GM18907 (cell line): ENCODE data around the gene HELZ2.

Source experiments
- ATAC-seq: cut with Tn5 transposase; IDR thresholded peaks from one replicate; pipeline ENCODE4 v1.9.1; 2021; ENCODE audit warnings: mild to moderate bottlenecking, moderate library complexity; ENCODE audit not compliant: unreplicated experiment

Gene HELZ2

DNA sequence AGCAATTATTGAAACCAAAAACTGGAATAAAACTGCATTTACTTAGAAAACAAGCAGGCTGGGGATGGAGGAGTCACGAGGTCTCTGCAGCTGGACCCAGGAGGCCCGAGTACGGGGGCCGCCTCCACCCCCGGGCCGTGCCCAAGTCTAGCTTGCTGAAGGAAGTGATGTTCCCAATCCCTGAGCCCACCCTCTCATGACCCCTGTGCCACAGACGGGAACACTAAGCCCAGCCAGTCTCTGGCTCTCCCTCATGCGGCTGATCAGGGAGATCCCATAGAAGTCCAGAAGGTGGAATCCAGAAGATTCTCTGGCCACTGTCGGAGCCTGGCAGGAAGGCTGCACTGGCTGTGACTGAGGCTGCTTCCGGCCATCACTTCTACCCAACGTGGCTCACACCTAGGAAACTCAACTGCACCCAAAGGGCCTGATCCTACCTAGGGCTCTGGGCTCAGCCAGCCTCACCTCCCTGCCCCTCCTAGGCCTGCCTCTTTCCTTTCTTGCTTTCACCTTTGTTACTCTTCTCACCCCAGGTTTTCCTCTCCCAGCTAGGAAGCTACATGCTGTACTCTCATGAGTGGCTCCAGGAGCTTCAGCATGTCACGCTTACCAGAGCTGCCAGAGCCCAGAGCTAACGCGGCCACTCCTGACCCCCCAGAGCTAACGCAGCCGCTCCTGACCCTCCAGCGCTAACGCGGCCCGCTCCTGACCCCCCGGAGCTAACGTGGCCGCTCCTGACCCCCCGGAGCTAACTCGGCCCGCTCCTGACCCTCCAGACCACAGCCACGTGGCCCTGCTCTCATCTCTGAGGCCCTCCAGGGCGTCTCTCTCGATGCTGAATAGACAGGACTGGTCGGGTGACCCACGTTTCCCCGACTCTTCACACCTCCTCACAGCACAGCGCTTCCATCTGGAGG lies 24.7 kb upstream of the HELZ2 start:
- no peak for ATAC-seq

DNA sequence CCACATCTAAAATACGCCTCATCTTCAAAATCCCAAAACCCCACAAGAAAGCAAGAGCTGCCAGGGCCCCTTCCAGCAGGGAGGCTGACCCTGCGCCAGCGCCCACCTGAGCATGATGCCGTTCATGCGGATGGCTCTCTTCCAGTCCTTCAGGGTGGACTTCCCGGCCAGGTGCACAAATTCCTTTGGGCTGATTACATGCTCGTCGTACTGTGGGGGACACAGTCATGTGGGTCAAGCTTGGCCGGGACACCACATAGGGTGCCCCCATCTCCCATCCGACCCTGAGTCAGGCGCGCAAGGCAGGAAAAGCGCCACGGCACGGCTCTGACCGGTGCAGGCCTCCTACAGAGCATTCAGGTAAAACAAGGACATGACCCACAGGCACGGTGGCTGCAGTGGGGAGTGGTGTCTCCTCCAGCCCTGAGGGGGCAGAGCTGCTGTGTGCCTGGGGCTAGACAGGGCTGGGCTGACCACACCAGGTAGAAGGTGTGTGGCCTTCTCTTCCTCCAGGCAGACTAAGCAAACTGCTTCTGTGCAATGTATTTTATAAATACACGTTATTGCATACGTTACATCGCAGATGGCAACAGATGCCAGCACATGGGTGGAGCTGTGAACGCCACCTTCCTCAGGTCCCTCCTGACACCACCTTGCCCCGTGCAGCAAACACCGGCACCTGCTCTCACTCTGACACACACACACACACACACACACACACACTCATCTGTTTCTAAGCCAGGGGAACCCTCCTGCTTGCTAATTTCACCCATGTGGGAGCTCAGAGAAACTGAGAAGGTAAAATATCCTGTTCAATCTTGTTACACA lies 23.8 kb upstream of the HELZ2 start:
- no peak for ATAC-seq

DNA sequence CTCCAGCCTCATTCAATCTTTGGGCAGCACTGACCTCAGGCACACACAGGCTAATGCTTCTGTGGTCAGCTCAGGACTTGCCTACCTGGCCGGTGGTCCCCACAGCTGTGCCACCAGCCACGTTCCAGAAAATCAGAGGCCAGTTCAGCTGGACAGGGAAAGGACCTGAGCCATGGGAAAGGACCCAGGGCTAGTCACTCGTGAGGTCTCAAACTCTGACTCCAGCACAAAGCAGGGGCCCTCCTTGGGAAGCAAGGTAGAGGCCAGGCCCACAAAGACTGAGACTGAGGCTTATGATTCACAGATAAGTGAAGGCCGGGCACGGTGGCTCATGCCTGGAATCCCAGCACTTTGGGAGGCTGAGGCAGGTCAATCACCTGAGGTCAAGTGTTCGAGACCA lies 22.4 kb upstream of the HELZ2 start:
- no peak for ATAC-seq

DNA sequence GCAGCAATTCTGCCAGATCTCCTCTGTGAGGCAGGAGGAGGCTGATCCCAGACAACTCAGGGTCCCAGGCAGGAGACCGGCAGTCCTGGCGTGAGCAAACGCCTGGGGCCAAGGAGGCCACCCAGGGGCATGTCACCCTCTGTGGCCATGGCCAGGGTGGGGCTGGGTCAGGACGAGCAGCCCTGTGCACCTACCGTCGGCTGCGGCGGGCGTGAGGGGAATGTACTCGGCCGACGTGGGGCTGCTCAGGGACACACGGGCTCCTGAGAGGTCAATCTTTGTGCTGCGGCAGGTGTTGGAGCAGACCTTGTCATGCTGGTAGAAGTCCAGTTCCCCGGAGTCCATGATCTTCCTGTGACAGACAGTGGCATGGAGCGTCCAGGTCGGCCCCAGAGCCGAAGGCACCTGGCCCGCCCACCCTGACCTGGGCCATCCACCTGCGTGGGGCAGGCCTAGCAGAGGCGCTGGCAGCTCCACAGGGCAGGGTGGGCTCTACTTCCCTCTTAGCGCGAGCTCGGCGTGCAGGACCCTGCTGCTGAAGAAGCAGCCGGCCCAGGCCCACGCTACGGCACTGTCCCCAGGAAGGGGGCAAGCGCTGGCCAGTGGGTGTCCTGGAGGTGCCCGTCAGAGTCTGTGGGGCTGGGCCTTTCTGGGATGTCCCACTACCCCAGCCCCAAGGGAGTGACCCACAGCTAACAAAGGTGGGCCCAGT lies 21.5 kb upstream of the HELZ2 start:
- no peak for ATAC-seq

DNA sequence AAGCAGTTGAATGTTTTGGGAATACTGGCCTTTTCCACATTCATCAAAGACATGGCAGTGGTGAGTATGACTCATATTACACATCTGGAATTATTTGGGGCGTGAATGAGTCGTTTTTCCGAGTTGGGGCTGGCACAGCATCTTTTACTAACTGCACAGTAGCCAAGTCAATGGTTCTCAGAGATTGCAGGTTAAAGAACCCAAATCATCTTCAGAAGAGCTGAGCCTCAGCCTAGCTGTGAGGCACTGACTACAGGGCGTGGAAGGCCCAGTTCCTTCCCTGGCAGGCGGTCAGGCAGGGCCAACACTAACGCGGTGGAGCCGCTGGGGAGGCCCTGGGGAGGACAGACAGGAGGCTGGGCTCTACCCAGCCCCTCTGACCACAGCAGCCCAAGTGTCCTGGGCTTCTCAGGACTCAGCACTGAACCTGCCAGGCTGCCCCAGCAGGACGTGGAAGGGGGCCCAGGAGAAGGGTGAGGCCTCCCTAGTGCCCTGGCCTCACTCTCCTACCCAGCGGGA lies 20.1 kb upstream of the HELZ2 start:
- no peak for ATAC-seq

DNA sequence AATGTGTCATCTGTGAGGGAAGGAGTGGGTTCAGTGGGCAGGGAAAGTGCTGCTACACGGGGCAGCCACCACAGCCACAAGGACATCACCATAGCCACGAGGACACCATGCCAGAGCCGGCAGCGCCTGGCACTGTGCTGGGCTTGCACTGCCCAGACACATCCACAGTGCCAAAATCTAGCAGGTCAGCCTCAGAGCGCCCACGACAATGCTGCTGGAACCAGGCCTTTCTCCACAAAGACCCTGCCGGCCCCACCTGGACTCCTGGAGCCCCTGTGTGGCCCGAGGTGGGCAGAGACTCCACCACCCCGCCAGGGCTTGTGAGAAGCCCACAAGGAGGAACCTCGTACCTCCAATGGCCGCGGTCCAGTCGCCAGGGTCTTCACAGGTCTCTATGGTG lies 18.6 kb upstream of the HELZ2 start:
- ATAC-seq, result no peak

DNA sequence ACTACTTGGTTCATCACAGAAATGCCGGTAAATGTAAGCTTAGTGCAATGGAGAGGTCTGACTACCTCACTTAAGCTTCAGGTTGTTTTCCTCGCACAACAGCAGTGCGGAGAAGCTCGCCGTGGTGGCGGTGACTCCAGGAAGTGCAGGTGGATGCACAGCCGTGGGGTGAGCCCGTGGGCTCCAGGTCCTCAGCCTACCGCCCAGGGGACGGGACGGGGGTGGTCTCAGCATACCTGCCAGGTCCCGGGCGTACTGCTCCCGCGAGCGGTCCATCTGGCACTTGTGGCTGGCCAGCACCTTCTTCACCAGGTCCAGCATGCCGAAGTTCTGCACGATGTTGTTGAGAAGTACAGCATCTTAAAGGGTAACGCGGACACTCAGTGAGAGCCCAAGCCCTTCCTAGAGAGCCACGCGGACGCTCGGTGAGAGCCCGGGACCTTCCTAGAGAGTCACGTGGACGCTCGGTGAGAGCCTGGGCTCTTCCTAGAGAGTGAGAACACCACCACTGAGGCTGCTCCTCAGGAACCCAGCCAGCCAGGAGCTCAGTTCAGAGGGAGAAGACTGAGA lies 17.8 kb upstream of the HELZ2 start:
- ATAC-seq, result no peak

DNA sequence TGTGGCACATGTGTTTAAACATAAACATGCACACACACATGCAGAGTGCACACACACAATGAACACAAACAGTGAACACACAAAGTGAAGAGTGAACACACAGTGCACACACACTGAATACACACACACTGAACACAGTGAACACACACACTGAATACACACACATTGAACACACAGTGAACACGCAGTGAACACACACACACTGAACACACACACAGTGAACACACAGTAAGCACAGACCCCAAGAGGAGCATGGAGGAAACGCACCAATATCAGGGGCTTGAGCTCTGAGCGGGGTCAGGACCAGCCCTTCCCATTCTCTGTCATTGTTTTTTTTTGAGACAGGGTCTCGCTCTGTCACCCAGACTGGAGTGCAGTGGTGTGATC lies 17.1 kb upstream of the HELZ2 start:
- ATAC-seq, result no peak

DNA sequence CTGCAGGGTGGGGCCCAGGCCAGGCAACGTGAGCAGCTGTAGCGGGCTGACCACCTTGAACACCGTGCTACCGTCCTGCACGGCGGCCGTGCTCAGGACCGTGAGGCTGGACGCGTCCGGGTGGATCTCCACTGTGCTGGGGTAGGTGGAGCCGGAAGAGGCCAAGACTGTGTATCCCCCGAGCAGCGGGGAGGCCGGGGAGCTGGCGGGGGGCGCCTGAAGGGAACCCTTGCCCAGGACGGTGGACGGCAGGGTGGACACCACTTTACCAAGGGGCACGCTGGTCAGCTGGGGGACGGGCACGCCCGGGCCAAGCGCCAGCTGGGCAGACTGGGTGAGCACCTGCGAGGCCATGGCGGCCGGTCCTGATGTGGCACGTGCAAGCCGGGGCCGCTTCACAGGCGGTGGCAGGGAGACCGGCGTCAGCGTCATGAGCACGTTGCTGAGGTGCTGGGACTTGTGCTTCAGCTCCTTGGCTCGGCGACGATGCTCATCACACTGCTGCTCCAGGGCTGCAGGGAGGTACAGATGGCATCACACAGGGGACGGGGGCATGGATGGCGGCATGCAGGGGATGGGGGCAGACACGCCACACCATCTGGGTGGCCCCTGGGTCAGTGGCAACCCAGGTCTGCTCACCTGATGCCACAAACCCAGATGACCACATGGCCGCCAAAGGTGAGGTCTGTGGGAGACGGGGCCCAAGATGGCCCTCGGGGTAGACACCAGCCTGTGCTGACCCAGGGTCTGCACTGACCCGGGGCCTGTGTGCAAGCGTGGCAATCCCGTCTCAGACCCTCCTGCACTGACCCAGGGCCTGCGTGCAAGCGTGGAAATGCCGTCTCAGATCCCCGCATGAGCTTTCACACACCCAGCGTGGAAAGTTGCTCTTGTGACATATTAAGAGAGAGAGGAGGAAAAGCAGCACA lies 16.4 kb upstream of the HELZ2 start:
- ATAC-seq, result no peak

DNA sequence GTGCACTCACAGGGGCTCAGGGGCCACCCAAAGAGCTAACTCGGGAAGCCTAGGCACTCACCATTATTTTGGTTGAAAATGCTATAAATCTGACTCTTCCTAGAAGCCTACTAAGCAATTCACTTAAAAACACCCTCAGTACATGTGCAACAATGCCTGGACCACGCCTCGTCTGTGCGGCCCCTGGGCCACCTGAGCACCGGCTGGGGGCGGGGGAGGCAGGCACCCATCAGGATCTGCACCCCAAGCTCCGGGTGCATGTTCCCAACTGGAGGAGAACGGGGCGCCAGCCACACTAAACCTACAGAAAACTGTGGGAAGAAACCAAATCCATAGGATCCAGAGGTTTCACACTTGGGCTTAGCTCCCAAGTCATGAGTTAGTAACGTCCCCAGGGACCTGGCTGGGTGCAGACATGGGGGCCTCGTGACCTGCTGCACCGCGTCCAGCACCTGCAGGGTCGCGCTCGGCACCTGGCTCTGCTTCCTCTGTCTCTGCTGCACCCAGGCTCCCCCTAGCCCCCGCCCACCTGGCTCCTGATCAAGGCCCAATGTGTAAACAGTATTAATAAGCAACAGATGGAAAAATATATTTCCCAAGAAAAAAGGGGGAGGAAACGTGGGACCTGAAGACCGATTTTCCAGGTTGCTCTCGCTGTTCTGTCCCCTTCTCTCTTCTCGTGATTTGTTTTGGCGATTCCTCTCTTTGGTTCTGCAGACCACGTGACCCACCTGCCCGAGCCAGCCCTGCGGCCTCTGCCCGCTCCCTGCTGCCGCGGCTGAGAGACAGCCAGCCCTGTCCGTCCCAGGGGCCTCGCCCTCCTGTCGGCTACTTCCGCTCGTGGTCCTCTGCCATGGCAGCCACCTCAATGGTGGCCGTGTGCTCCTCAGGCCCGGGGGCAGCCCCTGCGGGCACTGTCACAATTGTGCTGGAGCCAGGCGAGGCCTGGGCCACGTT lies 15.5 kb upstream of the HELZ2 start:
- no peak for ATAC-seq

DNA sequence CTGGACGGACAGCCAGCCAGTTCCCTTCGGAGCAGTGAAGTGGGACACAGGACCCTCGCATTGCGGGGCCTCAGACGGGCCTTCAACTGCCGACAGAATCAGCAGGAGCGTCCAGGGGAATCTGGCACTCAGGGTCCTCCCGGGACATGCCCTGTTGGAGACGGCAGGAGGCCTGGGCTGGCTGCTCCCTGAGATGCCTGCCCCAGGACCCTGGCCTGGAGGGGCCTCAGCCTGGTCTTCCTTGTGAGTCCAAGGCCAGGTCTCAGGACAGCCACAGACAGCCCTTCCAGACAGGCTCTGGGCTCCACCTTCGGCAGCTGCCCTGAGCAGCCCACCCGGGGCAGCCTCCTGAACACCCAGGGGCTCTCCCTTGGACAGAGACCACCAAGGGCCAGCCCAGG lies 14.6 kb upstream of the HELZ2 start:
- ATAC-seq, result no peak

DNA sequence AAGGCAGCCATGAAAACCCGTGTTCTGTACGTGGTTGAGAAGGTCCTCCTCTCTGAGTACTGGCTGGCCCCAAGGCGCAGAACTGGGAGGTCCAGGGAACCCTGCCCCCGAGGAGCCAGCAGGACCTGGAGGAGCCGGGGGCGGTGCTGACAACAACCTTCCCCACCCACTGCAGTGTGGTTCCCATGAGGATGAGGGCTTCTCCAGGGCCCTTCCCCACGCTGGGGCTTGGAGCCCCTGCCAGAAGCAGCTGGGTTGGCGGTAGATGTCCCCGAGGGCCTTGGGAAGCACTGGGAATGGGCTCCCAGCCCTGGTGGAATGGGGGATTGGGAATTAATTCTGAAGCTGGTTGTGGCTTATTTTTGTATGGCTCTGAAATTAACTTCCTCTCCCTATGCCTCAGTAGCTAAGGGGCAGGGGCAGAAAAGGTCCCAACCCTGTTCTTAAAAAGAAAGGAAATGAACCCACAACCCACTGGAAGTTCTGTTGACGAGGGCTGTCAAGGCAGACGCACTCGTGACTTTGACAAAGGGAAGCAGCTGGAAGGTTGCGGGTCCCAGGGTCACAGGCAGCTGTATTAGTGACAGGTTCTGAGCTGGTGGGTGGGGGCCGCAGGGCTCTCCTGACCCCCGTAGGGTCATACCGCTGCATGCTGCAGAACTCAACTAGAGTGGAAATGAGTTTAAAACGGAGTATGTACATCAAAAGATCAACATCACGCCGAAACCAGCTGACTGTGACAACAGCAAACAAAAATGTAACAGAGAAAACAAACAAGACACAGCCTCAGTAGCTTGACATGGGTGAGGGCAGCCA lies 13.9 kb upstream of the HELZ2 start:
- ATAC-seq, result no peak

DNA sequence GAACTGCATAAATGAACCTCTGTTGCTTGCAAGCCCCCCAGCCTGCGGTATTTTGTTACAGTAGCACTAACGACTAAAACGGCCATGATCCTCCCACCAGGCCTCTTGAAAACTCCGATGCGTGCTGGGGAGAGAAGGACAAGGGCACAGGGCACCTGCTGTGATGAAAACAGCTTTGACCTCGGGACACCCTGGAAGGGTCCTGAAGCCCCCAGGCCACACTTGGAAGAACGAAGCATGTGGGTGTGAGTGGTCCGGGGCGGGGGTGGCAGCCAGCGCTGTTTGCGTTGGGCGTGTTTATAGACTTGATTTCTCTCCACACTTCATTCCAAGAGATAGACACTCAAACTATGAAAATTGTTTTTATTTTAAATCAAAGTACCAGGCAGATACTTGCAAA lies 13.2 kb upstream of the HELZ2 start:
- ATAC-seq, result no peak

DNA sequence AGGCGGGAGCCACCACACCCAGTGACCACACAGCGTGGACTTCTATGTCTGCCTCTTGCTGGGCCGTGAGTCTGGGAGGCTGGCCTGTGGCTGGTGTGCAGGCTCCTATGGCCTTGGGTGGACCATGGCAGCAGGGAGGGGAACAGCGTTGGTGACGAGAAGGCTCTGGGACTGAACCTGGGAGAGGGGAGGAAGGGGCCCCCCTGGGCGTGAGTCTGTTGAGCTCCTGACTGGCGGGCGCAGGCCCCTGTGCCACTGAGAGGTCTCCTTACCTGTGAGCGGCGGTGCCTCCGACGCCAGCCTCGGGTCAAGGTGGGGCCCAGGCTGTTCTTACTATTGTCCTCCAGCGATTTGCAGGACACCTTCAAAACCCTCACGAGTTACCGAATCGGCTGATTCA lies 12.8 kb upstream of the HELZ2 start:
- ATAC-seq, result no peak

DNA sequence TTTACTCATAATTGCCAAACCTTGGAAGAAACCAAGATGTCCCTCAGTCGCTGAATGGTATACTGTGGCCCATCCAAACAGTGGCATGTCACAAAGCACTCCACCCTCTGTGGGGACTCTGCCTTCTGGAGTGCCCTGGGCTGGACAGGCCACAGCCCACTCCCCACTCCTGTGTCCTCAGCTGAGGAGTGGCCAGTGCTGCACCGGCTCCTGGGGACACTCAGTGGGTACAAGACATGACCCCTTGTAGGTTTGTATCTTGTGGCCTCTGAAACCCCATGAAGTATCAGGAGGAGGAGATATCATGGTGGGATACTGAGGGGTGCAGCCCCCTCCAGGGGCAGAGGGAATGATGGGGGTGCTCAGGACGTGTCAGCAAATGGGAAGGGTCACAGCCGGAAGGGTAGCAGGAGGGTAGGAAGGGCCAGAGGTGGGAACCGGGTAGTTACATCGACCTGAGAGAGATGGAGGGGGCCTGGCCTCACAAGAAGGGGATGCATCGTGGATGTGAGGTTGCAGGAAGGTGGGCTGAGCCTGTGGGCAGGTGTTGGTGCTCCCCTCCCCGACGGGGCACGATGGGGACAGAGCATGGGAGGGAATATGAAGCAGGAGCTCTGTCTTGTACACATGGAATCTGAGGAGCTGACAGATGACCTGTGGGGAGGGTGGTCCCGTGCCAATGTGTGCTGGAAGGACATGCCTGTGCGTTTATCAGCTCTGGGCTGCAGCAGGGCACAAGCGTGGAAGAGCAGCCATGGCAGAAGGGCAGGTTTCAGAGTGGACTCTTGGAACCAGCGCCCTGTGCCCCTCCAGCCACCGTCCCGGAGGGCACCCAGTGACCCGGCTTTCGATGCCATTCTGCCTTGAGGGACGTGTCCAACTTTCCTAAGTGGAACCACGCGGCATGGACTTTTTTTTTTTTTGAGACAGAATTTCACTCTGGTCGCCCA lies 11.9 kb upstream of the HELZ2 start:
- ATAC-seq, result no peak

DNA sequence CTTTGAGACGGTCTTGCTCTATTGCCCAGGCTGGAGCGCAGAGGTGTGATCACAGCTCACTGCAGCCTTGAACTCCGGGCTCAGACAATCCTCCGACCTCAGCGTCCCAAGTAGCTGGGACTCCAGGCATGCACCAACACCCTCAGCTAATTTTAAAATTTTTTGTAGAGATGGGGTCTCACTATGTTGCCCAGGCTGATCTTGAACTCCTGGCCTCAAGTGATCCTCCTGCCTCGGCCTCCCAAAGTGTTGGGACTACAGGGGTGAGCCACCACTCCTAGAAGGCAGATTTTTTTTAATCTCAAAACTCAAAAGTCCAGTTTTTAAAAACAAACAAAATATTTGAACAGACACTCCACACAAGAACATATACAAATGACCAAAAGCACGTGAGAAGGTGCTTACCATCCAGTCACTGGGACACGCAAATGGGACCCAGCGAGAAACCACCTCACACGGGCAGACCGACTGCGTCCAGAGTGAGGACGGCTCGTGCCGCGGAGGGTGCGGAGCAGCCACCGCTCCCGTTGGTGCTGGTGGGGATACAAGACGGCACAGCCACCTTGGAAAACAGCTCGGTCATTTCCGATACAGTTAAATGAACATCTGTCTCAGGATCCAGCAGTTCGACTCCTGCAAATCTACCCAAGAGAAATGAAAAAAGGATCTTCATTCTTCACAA lies 8.5 kb upstream of the HELZ2 start:
- ATAC-seq, result no peak
